Trophoblast cell (in vitro differentiated cells and primary cell): ENCODE data around the gene CSF2RB.
A peak's percentile ranks its signal among the peaks of the same experiment; 100 is the strongest.

ENCODE experiments used
- DNase-seq, 2 donors: peaks; one replicate each; pipeline ENCODE4 v3.0.0-alpha.2; 2016
- H2AFZ ChIP-seq: 2 replicates; pipeline ENCODE4 v1.6.1; 2013; ENCODE audit warnings: low read length, moderate library complexity, mild to moderate bottlenecking; ENCODE audit not compliant: insufficient read depth, poor library complexity
- H2AK5ac ChIP-seq: 2 replicates; pipeline ENCODE4 v1.6.1; 2013; ENCODE audit warnings: mild to moderate bottlenecking, low read length
- H2BK120ac ChIP-seq: 2 replicates; pipeline ENCODE4 v1.6.1; 2013; ENCODE audit warnings: low read length, mild to moderate bottlenecking, moderate library complexity; ENCODE audit not compliant: insufficient read depth, poor library complexity
- H2BK12ac ChIP-seq: 2 replicates; pipeline ENCODE4 v1.6.1; 2013; ENCODE audit warnings: mild to moderate bottlenecking, low read length, moderate library complexity
- H2BK5ac ChIP-seq: 2 replicates; pipeline ENCODE4 v1.6.1; 2013; ENCODE audit warnings: low read length, low read depth, moderate library complexity, mild to moderate bottlenecking; ENCODE audit not compliant: poor library complexity
- H3K14ac ChIP-seq: 2 replicates; pipeline ENCODE4 v1.6.1; 2013; ENCODE audit warnings: mild to moderate bottlenecking, low read length
- H3K18ac ChIP-seq: 2 replicates; pipeline ENCODE4 v1.6.1; 2013; ENCODE audit warnings: mild to moderate bottlenecking, low read length
- H3K23ac ChIP-seq: 2 replicates; pipeline ENCODE4 v1.6.1; 2013; ENCODE audit warnings: low read length
- H3K27ac ChIP-seq: 2 replicates; pipeline ENCODE4 v1.5.1; 2013; ENCODE audit warnings: low read depth, mild to moderate bottlenecking, inconsistent platforms, low read length, moderate library complexity
- H3K27me3 ChIP-seq: 2 replicates; pipeline ENCODE4 v1.6.1; 2013; ENCODE audit warnings: inconsistent platforms, mild to moderate bottlenecking, low read length, moderate library complexity; ENCODE audit not compliant: insufficient read depth
- H3K36me3 ChIP-seq, 2 experiments: 1 replicate in 1 of 2; 2 replicates in 1 of 2; pipeline ENCODE4 v1.6.1; 2013; ENCODE audit warnings: low read length in 2 of 2, mild to moderate bottlenecking in 2 of 2, moderate library complexity in 1 of 2; ENCODE audit not compliant: insufficient read depth in 2 of 2, control insufficient read depth in 1 of 2
- H3K4ac ChIP-seq: 2 replicates; pipeline ENCODE4 v1.6.1; 2013; ENCODE audit warnings: low read depth, mild to moderate bottlenecking, low read length, moderate library complexity
- H3K4me1 ChIP-seq, 2 experiments: 1 replicate in 1 of 2; 2 replicates in 1 of 2; pipeline ENCODE4 v1.6.1; 2013; ENCODE audit warnings: low read length in 2 of 2, mild to moderate bottlenecking in 2 of 2, moderate library complexity in 1 of 2; ENCODE audit not compliant: insufficient read depth in 2 of 2, control insufficient read depth in 1 of 2
- H3K4me2 ChIP-seq: 2 replicates; pipeline ENCODE4 v1.6.1; 2013; ENCODE audit warnings: inconsistent platforms, mild to moderate bottlenecking, low read length, moderate library complexity
- H3K4me3 ChIP-seq: 2 replicates; pipeline ENCODE4 v1.5.1; 2013; ENCODE audit warnings: mild to moderate bottlenecking, low read depth, low read length, inconsistent platforms
- H3K79me1 ChIP-seq: one replicate; pipeline ENCODE4 v1.6.1; 2013; ENCODE audit warnings: low read length
- H3K79me2 ChIP-seq: 2 replicates; pipeline ENCODE4 v1.6.1; 2013; ENCODE audit warnings: low read length, mild to moderate bottlenecking; ENCODE audit not compliant: control insufficient read depth, insufficient read depth, poor library complexity
- H3K9ac ChIP-seq: 2 replicates; pipeline ENCODE4 v1.6.1; 2013; ENCODE audit warnings: mild to moderate bottlenecking, low read length
- H3K9me3 ChIP-seq: 2 replicates; pipeline ENCODE4 v1.6.1; 2013; ENCODE audit warnings: low read depth, mild to moderate bottlenecking, control low read depth, inconsistent platforms, low read length; ENCODE audit not compliant: insufficient read depth
- H4K12ac ChIP-seq: 2 replicates; pipeline ENCODE4 v1.6.1; 2013; ENCODE audit warnings: low read depth, mild to moderate bottlenecking, low read length, moderate library complexity
- H4K8ac ChIP-seq: 2 replicates; pipeline ENCODE4 v1.6.1; 2013; ENCODE audit warnings: low read depth, mild to moderate bottlenecking, low read length, moderate library complexity
- H4K91ac ChIP-seq: one replicate; pipeline ENCODE4 v1.6.1; 2013; ENCODE audit warnings: low read depth, mild to moderate bottlenecking, low read length, moderate library complexity
- WGBS: extraction: QIAGEN DNeasy Blood & Tissue Kit; methylation state at CpG from one replicate; pipeline ENCODE4 v1.1.7; 2013; ENCODE audit warnings: missing lambda C conversion rate; ENCODE audit not compliant: insufficient read length, insufficient coverage; ENCODE audit errors: extremely low coverage; 5-methylcytosine and 5-hydroxymethylcytosine counted together

CSF2RB gene

DNA sequence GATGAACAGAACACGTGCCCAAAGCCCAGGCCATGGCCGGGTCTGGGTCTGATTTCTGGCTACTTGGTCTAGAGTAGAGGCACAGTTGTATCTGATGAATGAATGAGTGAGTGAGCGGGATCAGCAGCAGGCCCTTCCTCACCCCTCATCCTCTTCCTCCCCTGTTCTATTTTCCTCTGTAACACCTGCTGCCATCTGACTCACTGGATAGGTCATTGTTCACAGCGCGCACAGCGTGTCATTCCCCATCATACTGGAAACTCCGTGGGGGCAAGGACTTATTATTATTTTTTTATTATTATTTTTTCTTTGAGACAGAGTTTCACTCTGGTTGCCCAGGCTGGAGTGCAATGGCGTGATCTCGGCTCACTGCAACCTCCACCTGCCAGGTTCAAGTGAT is 38.7 kb upstream of the CSF2RB start:
- H3K36me3 ChIP-seq = no peaks in the 10 kb centered on the region
- no peak overlapping the region for H3K23ac ChIP-seq
- no peak overlapping the region for H3K4me3 ChIP-seq
- peak overlapping the region; percentile 52 for H2BK120ac ChIP-seq
- H3K9me3 ChIP-seq = no peaks in the 10 kb centered on the region
- H4K12ac ChIP-seq = no peak overlapping the region
- WGBS = no CpG with 5 or more reads among the region's 9 CpGs
- peak overlapping the region; percentile 43 for H4K8ac ChIP-seq
- H3K27me3 ChIP-seq = no peaks in the 10 kb centered on the region
- H3K4me2 ChIP-seq = no peak overlapping the region
- peaks cover 23% of the 10 kb centered on the region for H3K79me1 ChIP-seq
- peak overlapping the region; percentile 75 for H2BK5ac ChIP-seq
- peaks cover 12 to 24% of the 10 kb centered on the region in 2 experiments for H3K4me1 ChIP-seq
- peak overlapping the region; percentile 22 for H2AK5ac ChIP-seq
- DNase-seq = peak; percentile 58 to 59
- peak overlapping the region; percentile 32 for H3K14ac ChIP-seq
- no peak overlapping the region for H2BK12ac ChIP-seq
- H2AFZ ChIP-seq = peak overlapping the region; percentile 17
- H3K79me2 ChIP-seq = no peaks in the 10 kb centered on the region
- peak overlapping the region; percentile 81 for H4K91ac ChIP-seq
- no peak overlapping the region for H3K9ac ChIP-seq
- H3K27ac ChIP-seq = peak overlapping the region; percentile 70
- no peak overlapping the region for H3K4ac ChIP-seq
- H3K18ac ChIP-seq = no peak overlapping the region

DNA sequence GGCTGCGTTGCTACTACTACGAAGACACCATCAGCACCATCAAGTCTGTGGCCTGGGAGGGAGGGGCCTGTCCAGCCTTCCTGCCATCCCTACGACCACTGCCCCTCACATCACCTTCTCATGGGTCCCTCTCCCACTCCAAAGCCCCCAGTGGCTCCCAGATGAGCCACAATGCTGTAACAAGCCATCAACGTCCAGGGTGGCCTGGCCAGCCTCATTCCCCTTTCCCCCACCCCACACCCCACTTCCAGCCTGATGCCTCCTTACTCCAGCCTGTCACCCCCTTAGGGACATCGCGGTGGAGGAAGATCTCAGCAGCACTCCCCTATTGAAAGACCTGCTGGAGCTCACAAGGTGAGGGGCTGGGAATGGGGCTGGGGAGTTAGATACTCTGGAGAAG is 37.7 kb upstream of the CSF2RB start:
- H2BK5ac ChIP-seq = no peak overlapping the region

DNA sequence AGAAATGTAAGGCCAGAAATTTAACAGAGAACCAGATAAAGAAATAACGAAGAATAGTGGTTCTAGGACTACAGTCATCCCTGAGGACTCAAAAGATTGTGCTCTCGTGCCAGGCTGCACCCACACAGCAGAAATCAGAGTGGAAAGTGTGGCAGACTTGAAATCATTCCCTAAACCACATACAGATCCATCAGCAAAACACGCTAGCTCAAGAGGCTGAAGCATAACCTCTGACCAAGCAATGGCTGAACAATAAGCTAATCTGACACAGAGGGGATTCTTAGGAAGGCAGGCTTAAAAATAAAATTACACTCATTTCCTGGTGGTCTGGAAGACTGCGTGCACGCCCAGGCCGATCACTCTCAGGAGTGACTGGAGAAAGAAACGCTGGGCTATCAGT is 33.7 kb upstream of the CSF2RB start:
- no peak overlapping the region for H2AK5ac ChIP-seq
- no peaks in the 10 kb centered on the region for H3K79me2 ChIP-seq
- H2BK5ac ChIP-seq = no peak overlapping the region
- H3K9ac ChIP-seq = no peak overlapping the region
- H3K9me3 ChIP-seq = no peaks in the 10 kb centered on the region
- no peak overlapping the region for H3K18ac ChIP-seq
- H3K23ac ChIP-seq = no peak overlapping the region
- no peak for DNase-seq
- no peak overlapping the region for H4K12ac ChIP-seq
- no peak overlapping the region for H3K4ac ChIP-seq
- no peak overlapping the region for H2BK12ac ChIP-seq
- no peak overlapping the region for H3K14ac ChIP-seq
- H2AFZ ChIP-seq = no peak overlapping the region
- H3K79me1 ChIP-seq = peaks cover 2% of the 10 kb centered on the region
- no peaks in the 10 kb centered on the region for H3K36me3 ChIP-seq
- H3K27ac ChIP-seq = no peak overlapping the region
- no peak overlapping the region for H3K4me2 ChIP-seq
- no peak overlapping the region for H4K91ac ChIP-seq
- H3K4me3 ChIP-seq = no peak overlapping the region
- peaks cover 0 to 2% of the 10 kb centered on the region in 2 experiments for H3K4me1 ChIP-seq
- H2BK120ac ChIP-seq = no peak overlapping the region
- no peak overlapping the region for H4K8ac ChIP-seq
- no CpG with 5 or more reads among the region's 7 CpGs for WGBS
- no peaks in the 10 kb centered on the region for H3K27me3 ChIP-seq

More for the DNA sequence above, 37.7 kb upstream of the CSF2RB start:
- H3K27ac ChIP-seq = no peak overlapping the region
- H3K27me3 ChIP-seq = no peaks in the 10 kb centered on the region
- H3K14ac ChIP-seq = no peak overlapping the region
- H3K79me2 ChIP-seq = no peaks in the 10 kb centered on the region
- H3K23ac ChIP-seq = no peak overlapping the region
- no peak overlapping the region for H4K8ac ChIP-seq
- no peak overlapping the region for H3K9ac ChIP-seq
- H4K91ac ChIP-seq = peak overlapping the region; percentile 29
- H2BK120ac ChIP-seq = no peak overlapping the region
- no peak overlapping the region for H4K12ac ChIP-seq
- H2AFZ ChIP-seq = no peak overlapping the region
- no peaks in the 10 kb centered on the region for H3K9me3 ChIP-seq
- no peaks in the 10 kb centered on the region for H3K36me3 ChIP-seq
- H3K4me1 ChIP-seq = peaks cover 12 to 24% of the 10 kb centered on the region in 2 experiments
- peak overlapping the region; percentile 81 for H2AK5ac ChIP-seq
- H3K4ac ChIP-seq = no peak overlapping the region
- H3K79me1 ChIP-seq = peaks cover 23% of the 10 kb centered on the region
- no peak overlapping the region for H3K18ac ChIP-seq
- no peak overlapping the region for H3K4me2 ChIP-seq
- H3K4me3 ChIP-seq = no peak overlapping the region
- WGBS = no CpG with 5 or more reads among the region's 6 CpGs
- H2BK12ac ChIP-seq = peak overlapping the region; percentile 75
- no peak for DNase-seq

DNA sequence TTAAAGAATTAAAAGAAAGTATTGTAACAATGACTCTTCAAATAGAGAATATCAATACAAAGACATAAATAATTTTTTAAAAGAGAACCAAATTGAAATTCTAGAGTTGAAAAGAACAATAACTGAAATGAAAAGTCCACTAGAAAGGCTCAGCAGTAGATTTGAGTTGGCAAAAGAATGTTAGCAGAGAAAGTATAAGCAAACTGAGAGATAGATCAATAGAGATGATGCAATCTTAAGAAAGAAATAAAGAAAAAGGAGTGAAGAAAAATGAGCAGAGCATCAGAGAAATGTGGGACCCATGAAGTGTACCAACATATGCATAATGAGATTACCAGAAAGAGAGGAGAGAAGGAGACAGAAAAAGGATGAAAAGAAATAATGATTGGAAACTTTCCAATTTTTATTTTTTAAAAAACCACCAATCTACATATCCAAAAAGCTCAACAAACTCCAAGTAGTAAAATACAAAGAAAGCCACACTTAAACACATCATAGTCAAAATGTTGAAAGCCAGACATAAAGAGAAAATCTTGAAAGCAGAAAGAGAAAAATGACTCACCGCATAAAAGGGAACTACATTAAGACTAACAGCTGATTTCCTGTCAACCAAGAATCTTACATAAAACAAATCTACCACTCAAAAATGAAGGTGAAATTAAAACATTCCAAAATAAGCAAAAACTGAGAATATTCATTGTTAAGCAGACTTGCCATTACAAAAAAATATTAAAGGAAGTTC is 31.8 kb upstream of the CSF2RB start:
- no peak overlapping the region for H3K27ac ChIP-seq
- H3K4me1 ChIP-seq = peaks cover 2 to 4% of the 10 kb centered on the region in 2 experiments
- H3K79me1 ChIP-seq = no peaks in the 10 kb centered on the region
- H4K8ac ChIP-seq = no peak overlapping the region
- H3K4me3 ChIP-seq = no peak overlapping the region
- no peak overlapping the region for H3K18ac ChIP-seq
- H3K36me3 ChIP-seq = no peaks in the 10 kb centered on the region
- H3K14ac ChIP-seq = no peak overlapping the region
- no peak overlapping the region for H2BK120ac ChIP-seq
- H4K12ac ChIP-seq = no peak overlapping the region
- no peak overlapping the region for H2BK12ac ChIP-seq
- no peak for DNase-seq
- no peak overlapping the region for H2AFZ ChIP-seq
- H3K9ac ChIP-seq = no peak overlapping the region
- H3K27me3 ChIP-seq = no peaks in the 10 kb centered on the region
- no peaks in the 10 kb centered on the region for H3K79me2 ChIP-seq
- no peak overlapping the region for H4K91ac ChIP-seq
- H2BK5ac ChIP-seq = no peak overlapping the region
- H3K23ac ChIP-seq = no peak overlapping the region
- H3K4ac ChIP-seq = no peak overlapping the region
- H2AK5ac ChIP-seq = no peak overlapping the region
- no peak overlapping the region for H3K4me2 ChIP-seq
- no peaks in the 10 kb centered on the region for H3K9me3 ChIP-seq
- WGBS = no CpG with 5 or more reads among the region's 1 CpG
